IMR-90 (cell line): ENCODE measurements around the gene GTSE1. TPM values are rescaled to one million over a fixed set of nuclear protein-coding genes. Genes with fewer than 3 reads are reported as not detected.

Experiments used
- ATAC-seq: fragments of 200-7000 bp; cut with Tn5 transposase; 2 replicates; pipeline ENCODE4 v1.9.1; 2020; ENCODE audit warnings: low read depth, mild to moderate bottlenecking, moderate library complexity
- BruUV-seq: library from RNA; stranded (reverse); fragments of 400-500 nt; replicated peaks from 2 replicates; lab custom pipeline; 2021; lab: Mats Ljungman, UMichigan
- CTCF ChIA-PET: fragments of 300-600 bp; formaldehyde crosslinking; extraction: SDS; loops from one replicate; lab custom pipeline; 2021; ENCODE audit warnings: antibody characterized with exemption; lab: Yijun Ruan, JAX
- POLR2A ChIA-PET: fragments of 300-600 bp; sonication (Branson Sonifier 250); formaldehyde crosslinking; loops from one replicate; lab custom pipeline; 2022; ENCODE audit warnings: antibody characterized with exemption; ENCODE audit not compliant: unreplicated experiment; lab: Charles Lee
- DNase-seq: peaks from one replicate; pipeline ENCODE4 v3.0.0; 2013
- H2AFZ ChIP-seq: replicated peaks from 2 replicates; pipeline ENCODE3; 2013; ENCODE audit warnings: low read length, mild to moderate bottlenecking; ENCODE audit not compliant: poor library complexity
- H2AK5ac ChIP-seq: 2 replicates; pipeline ENCODE4 v1.6.1; 2013; ENCODE audit warnings: low read depth, low read length, inconsistent platforms
- H2AK9ac ChIP-seq: replicated peaks from 2 replicates; pipeline ENCODE3; 2013; ENCODE audit warnings: mild to moderate bottlenecking, low read depth, low read length, moderate library complexity; ENCODE audit not compliant: poor library complexity
- H2BK120ac ChIP-seq: 2 replicates; pipeline ENCODE4 v1.6.1; 2013; ENCODE audit warnings: low read depth, low read length, inconsistent platforms
- H2BK15ac ChIP-seq: 3 replicates; pipeline ENCODE4 v1.6.1; 2013; ENCODE audit warnings: low read depth, low read length, inconsistent platforms
- H2BK20ac ChIP-seq: 2 replicates; pipeline ENCODE4 v1.6.1; 2013; ENCODE audit warnings: low read depth, mild to moderate bottlenecking, inconsistent platforms, low read length, moderate library complexity
- H2BK5ac ChIP-seq: 2 replicates; pipeline ENCODE4 v1.6.1; 2013; ENCODE audit warnings: mild to moderate bottlenecking, low read depth, low read length, inconsistent platforms; ENCODE audit not compliant: poor library complexity, severe bottlenecking
- H3K14ac ChIP-seq: replicated peaks from 2 replicates; pipeline ENCODE4 v1.6.1; 2013; ENCODE audit warnings: low read depth, low read length, inconsistent platforms
- H3K18ac ChIP-seq: 2 replicates; pipeline ENCODE4 v1.6.1; 2013; ENCODE audit warnings: low read depth, low read length, control low read depth
- H3K23ac ChIP-seq: 2 replicates; pipeline ENCODE4 v1.6.1; 2013; ENCODE audit warnings: low read depth, low read length, inconsistent platforms
- H3K27ac ChIP-seq: 2 replicates; pipeline ENCODE4 v1.5.1; 2013; ENCODE audit warnings: mild to moderate bottlenecking, control low read depth, low read length; ENCODE audit not compliant: insufficient read depth
- H3K27me3 ChIP-seq: 2 replicates; pipeline ENCODE4 v1.6.1; 2013; ENCODE audit warnings: low read length; ENCODE audit not compliant: control insufficient read depth, insufficient read depth
- H3K36me3 ChIP-seq: 2 replicates; pipeline ENCODE4 v1.6.1; 2013; ENCODE audit warnings: low read length, mixed read lengths; ENCODE audit not compliant: control insufficient read depth, insufficient read depth
- H3K4ac ChIP-seq: 2 replicates; pipeline ENCODE4 v1.6.1; 2013; ENCODE audit warnings: low read depth, low read length, inconsistent platforms
- H3K4me1 ChIP-seq: 2 replicates; pipeline ENCODE4 v1.6.1; 2013; ENCODE audit warnings: low read length, mixed read lengths; ENCODE audit not compliant: control insufficient read depth, insufficient read depth
- H3K4me2 ChIP-seq: 2 replicates; pipeline ENCODE4 v1.6.1; 2013; ENCODE audit warnings: low read depth, mild to moderate bottlenecking, control low read depth, low read length, moderate library complexity
- H3K4me3 ChIP-seq: 2 replicates; pipeline ENCODE4 v1.5.1; 2013; ENCODE audit warnings: low read depth, mild to moderate bottlenecking, control low read depth, low read length, moderate library complexity; ENCODE audit not compliant: insufficient read depth
- H3K56ac ChIP-seq: 2 replicates; pipeline ENCODE4 v1.6.1; 2013; ENCODE audit warnings: low read length, inconsistent platforms; ENCODE audit not compliant: insufficient read depth; ENCODE audit errors: extremely low read depth
- H3K79me1 ChIP-seq, 2 experiments: 2 replicates each; pipeline ENCODE4 v1.6.1; 2013; ENCODE audit warnings: low read length in 2 of 2, inconsistent platforms in 1 of 2, low read depth in 1 of 2
- H3K9ac ChIP-seq: 2 replicates; pipeline ENCODE4 v1.6.1; 2013; ENCODE audit warnings: low read depth, low read length, control low read depth
- H3K9me1 ChIP-seq: 2 replicates; pipeline ENCODE4 v1.6.1; 2013; ENCODE audit warnings: low read length, inconsistent platforms; ENCODE audit not compliant: insufficient read depth
- H3K9me3 ChIP-seq: 2 replicates; pipeline ENCODE4 v1.6.1; 2013; ENCODE audit warnings: low read length; ENCODE audit not compliant: control insufficient read depth, insufficient read depth
- H4K20me1 ChIP-seq: 2 replicates; pipeline ENCODE4 v1.6.1; 2013; ENCODE audit warnings: low read length, inconsistent platforms; ENCODE audit not compliant: insufficient read depth
- H4K5ac ChIP-seq: 2 replicates; pipeline ENCODE4 v1.6.1; 2013; ENCODE audit warnings: mild to moderate bottlenecking, low read depth, low read length, control low read depth
- H4K8ac ChIP-seq, 2 experiments: 2 replicates each; pipeline ENCODE4 v1.6.1; 2013; ENCODE audit warnings: low read depth in 2 of 2, low read length in 2 of 2, control low read depth in 1 of 2, inconsistent platforms in 1 of 2
- H4K91ac ChIP-seq: 2 replicates; pipeline ENCODE4 v1.6.1; 2013; ENCODE audit warnings: low read depth, low read length, inconsistent platforms; ENCODE audit not compliant: insufficient read depth
- BHLHE40 ChIP-seq: fragments of 150-350 bp; IDR thresholded peaks from 2 replicates; pipeline ENCODE4 v1.6.1; 2016; ENCODE audit warnings: mild to moderate bottlenecking, low read depth, low read length
- CEBPB ChIP-seq: IDR thresholded peaks from 2 replicates; pipeline ENCODE4 v1.6.1; 2012; ENCODE audit warnings: low read depth, low read length, improper control_type of control experiment
- FOS ChIP-seq: fragments of 150-350 bp; IDR thresholded peaks from 2 replicates; pipeline ENCODE4 v1.6.1; 2016; ENCODE audit warnings: low read depth, low read length
- MAFK ChIP-seq: IDR thresholded peaks from 2 replicates; pipeline ENCODE4 v1.6.1; 2012; ENCODE audit warnings: low read depth, low read length, improper control_type of control experiment
- MXI1 ChIP-seq: IDR thresholded peaks from 2 replicates; pipeline ENCODE4 v1.6.1; 2012; ENCODE audit warnings: low read depth, mild to moderate bottlenecking, low read length, moderate library complexity, borderline replicate concordance
- NFE2L2 ChIP-seq: fragments of 150-350 bp; IDR thresholded peaks from 2 replicates; pipeline ENCODE4 v1.6.1; 2016; ENCODE audit warnings: low read depth, mild to moderate bottlenecking, low read length
- POLR2A ChIP-seq: IDR thresholded peaks from 2 replicates; pipeline ENCODE4 v1.6.1; 2012; ENCODE audit warnings: mild to moderate bottlenecking, low read depth, low read length
- RAD21 ChIP-seq: IDR thresholded peaks from 2 replicates; pipeline ENCODE4 v1.6.1; 2012; ENCODE audit warnings: low read length, improper control_type of control experiment
- RCOR1 ChIP-seq: IDR thresholded peaks from 2 replicates; pipeline ENCODE4 v1.6.1; 2012; ENCODE audit warnings: mild to moderate bottlenecking, low read length, improper control_type of control experiment; ENCODE audit not compliant: insufficient replicate concordance
- RFX5 ChIP-seq: IDR thresholded peaks from 2 replicates; pipeline ENCODE4 v1.8.0; 2012; ENCODE audit warnings: low read depth, mild to moderate bottlenecking, low read length, moderate library complexity
- SMC3 ChIP-seq: fragments of 150-350 bp; IDR thresholded peaks from 2 replicates; pipeline ENCODE4 v1.6.1; 2016; ENCODE audit warnings: low read depth, mild to moderate bottlenecking, antibody characterized with exemption, low read length, moderate library complexity
- WGBS, 2 experiments: methylation state at CpG; one replicate each; pipeline versions ENCODE4 v1.1.5 to v1.1.7; 2013; ENCODE audit warnings: missing lambda C conversion rate in 2 of 2; ENCODE audit not compliant: insufficient read length in 1 of 2; ENCODE audit errors: extremely low coverage in 2 of 2; 5-methylcytosine and 5-hydroxymethylcytosine counted together
- dilution Hi-C: fragments of 300-500 bp; cut with HindIII; formaldehyde crosslinking; loops from one replicate; pipeline ENCODE4 v1.14.3; 2018; ENCODE audit warnings: low sequenced_read_pairs; ENCODE audit not compliant: unreplicated experiment
- in situ Hi-C: fragments of 300-500 bp; cut with MboI; formaldehyde crosslinking; loops from 3 replicates; pipeline ENCODE4 v1.14.3; 2019; ENCODE audit warnings: low sequenced_read_pairs, inconsistent platforms, mixed read lengths
- intact Hi-C: fragments of 100-400 bp; cut with micrococcal nuclease; formaldehyde crosslinking; loops from 2 replicates; pipeline ENCODE4 v1.10.0; 2022
- polyA plus RNA-seq, 3 experiments: library from polyadenylated mRNA; depleted of rRNA; stranded (reverse); fragments of >200 nt; gene quantifications; 2 replicates each; pipeline ENCODE4 v1.2.3, GENCODE V29; 2012; ENCODE audit warnings: low replicate concordance in 1 of 3
- total RNA-seq: library from RNA; depleted of rRNA; stranded (reverse); fragments of >200 nt; gene quantifications from 2 replicates; pipeline ENCODE4 v1.2.3, GENCODE V29; 2012
- TF ChIP-seq, protein P1 (sequence below): fragments of 150-350 bp; IDR thresholded peaks from 2 replicates; pipeline ENCODE4 v1.6.1; 2017; ENCODE audit warnings: mild to moderate bottlenecking, antibody characterized with exemption, low read length, low read depth

The GTSE1 gene
- total and polyA plus RNA-seq, 2 of the 4 experiments (the other 2 are of a cell fraction), result 5.9 to 17.1 TPM

DNA sequence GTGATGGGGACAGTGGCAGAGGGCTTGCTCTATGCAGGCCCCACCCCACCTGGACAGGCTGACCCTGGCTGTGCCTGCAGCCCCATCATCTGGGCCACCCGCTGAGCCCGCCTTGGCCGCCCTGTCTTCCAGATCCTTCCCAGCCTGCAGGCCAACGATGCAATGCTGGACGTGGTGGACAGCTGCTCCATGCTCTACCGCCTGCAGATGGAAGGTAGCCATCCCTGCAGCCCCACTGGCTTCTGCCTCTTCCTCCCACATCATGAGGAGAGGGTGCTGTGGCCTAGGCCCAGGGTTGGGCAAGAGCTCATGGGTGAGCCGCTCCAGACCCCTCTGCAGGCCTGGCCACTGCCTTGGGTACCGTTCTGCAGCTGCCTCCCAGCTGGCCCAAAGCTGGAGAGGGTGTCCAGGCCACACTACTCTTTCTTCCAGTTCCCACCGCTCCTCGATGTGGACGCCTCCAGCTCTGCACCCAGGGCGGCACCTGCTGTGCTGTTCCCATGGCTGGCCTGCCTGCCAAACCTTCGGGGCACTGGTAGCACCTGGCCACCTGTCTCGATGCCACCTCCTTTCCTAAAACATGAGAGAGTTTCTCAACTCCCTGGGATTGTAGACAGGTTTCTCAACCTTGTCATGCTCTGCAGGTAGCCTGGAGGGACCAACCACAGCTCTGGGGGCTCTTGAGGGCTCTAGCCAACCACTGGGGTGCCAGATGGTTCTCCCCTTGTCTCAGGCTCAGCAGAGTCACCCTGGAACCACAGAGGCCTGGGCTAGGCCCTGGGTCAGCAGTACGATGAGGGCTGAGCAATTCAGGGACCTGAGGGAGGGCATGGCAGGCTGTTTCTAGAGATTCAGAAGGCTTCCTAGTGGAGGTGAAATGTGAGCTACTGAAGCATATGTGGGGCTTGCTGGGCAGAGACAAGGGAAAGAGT, 9.5 kb upstream of the GTSE1 start (continued):
- TF ChIP-seq SMC3, result no peak
- no peak for TF ChIP-seq FOS

DNA sequence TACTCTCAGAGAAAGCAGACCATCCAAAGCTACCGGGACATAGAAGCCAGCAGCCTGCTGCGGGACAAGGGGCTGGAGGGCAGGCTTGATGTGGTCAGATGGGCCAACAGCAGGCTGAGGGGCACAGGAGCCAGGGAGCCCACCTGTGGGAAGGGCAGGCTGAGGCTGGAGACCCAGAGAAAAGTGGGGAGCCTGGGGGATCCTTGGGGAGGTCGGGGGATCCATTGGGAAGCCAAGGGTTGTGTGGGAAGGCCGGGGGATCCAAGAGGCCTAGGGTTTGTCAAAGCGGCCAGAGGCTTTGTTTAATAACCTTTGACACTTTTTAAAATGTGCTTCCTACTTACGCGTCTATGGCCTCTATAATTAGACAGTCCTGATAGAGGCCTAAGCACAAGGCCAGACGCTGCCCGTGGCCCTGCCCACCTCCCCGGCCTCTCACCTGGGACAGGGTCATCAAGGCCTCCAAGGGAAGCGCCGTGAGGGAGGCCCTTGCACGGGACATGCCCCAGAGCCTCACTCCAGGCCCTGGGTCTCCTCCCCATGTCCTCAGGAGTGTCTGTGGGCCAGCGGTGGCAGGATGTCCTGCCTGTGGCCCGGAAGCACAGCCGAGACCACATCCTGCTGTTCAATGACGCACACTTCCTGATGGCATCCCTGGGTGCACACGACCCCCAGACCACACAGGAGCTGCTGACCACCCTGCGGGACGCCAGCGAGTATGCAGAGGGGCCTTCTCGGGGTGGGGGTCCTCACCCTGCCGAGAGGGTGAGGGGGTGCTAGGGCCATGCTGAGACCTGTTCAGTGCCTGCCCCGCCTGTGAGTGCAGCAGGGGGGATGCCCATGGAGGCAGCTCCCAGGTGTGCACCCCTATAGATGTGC, 8.6 kb upstream of the GTSE1 start:
- DNase-seq, result no peak
- Histone ChIP-seq H3K27ac (no peak overlapping the region), H2BK120ac (no peak overlapping the region), H4K20me1 (no peaks in the 10 kb centered on the region), H3K27me3 (no peaks in the 10 kb centered on the region), H3K4me3 (no peak overlapping the region), H3K23ac (no peak overlapping the region), H4K5ac (no peak overlapping the region), H2BK5ac (no peak overlapping the region), H3K4me2 (no peak overlapping the region), H3K18ac (no peak overlapping the region), H3K9me3 (no peaks in the 10 kb centered on the region), H3K56ac (no peak overlapping the region), H2BK20ac (no peak overlapping the region), H4K91ac (no peak overlapping the region), H2AK9ac (no peak overlapping the region), H2AFZ (no peak overlapping the region), H2BK15ac (no peak overlapping the region), H3K36me3 (peaks cover 60% of the 10 kb centered on the region), H2AK5ac (no peak overlapping the region), H3K4ac (no peak overlapping the region), H3K4me1 (no peaks in the 10 kb centered on the region), H3K14ac (no peak overlapping the region), H3K9me1 (0 out of 2 replicates have a peak, but pooled peaks cover 6% of the 10 kb centered on the region), H4K8ac (no peak overlapping the region), H3K79me1 (no peaks in the 10 kb centered on the region), H3K9ac (no peak overlapping the region)
- 81% methylated on average over 9 of the region's 24 CpGs; no CpG with 5 or more reads in 1 of the 2 experiments for WGBS, 2 experiments
- CTCF ChIA-PET, result no interaction called here
- in situ Hi-C loops, result no loop called here
- dilution Hi-C loops, result no loop called here
- POLR2A ChIA-PET, result no interaction called here
- intact Hi-C loops, result no loop called here
- BruUV-seq, result no TSS peak
- no peak for ATAC-seq
- TF ChIP-seq RFX5 (no peak), SMC3 (no peak), POLR2A (no peak), MAFK (no peak), RCOR1 (no peak), NFE2L2 (no peak), BHLHE40 (no peak), MXI1 (no peak), CEBPB (no peak), RAD21 (no peak)
- TF ChIP-seq, protein P1, sequence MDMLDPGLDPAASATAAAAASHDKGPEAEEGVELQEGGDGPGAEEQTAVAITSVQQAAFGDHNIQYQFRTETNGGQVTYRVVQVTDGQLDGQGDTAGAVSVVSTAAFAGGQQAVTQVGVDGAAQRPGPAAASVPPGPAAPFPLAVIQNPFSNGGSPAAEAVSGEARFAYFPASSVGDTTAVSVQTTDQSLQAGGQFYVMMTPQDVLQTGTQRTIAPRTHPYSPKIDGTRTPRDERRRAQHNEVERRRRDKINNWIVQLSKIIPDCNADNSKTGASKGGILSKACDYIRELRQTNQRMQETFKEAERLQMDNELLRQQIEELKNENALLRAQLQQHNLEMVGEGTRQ, result no peak
